ENCODE results near the gene PCED1B.
"Not testable (repeated sequence)": the region's sequence is repeated elsewhere in the genome, so short reads cannot be mapped to it uniquely, and the experiment has no call there.

PCED1B gene

DNA sequence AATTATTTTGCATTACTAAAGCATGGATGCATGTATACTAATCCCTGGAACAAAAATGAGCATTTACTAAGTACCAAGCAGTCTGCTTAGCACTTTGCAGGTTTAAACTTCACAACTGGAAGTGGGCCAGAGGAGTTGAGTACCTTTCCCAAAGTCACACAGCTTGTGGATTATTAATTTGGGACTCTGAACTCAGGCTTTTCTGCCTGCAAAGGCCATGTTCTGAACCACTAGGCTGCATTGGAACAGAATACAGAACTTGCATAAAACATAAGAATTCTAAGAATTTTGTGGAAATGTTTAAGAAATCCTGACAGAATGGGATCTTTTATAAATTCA is 133.2 kb downstream of the PCED1B start:
- no peak for DNase-seq

DNA sequence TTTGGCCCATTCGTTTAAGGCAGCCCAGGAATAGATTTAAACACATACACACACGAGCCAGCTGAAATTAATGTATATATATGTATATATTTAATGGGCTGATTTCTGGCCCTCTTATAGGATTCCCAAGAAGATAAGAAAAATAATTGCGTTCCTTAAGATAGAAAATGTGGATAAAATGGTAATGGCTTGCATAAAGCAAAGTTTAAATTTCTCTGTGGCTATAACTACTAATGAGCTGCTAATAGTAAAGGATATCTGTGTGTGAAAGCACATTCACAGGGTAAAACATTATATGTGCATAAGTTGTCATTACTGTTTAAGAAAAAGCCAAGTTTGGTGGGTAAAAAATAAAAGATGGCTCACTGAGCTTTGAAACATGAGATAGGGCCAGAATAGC is 134.0 kb downstream of the PCED1B start:
- no peak for DNase-seq

DNA sequence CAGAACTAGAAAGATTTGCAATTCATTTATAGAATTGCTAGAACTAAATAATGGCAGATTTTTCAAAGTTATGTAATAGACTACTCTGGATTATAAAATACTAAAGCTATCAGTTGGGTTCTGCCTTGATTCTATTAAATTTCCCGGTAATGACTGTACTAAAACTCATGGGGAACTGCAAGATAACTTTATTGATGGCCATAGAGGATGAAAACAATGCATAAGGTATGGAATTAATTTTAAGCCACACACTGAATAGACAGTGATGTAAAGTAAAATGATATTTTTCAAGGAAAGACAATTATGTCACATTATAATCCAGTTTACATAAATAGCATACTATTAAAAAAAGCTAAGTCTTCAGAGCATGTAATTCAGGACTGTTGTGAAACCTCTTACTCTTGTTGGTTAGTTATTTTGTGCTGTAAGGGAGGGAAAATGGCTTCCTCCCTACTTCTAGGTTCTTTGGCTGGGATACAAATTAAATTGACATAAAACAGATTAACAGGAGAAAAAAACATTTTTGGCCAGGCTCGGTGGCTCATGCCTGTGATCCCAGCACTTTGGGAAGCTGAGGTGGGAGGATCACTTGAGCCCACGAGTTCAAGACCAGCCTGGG is 134.7 kb downstream of the PCED1B start:
- no peak for DNase-seq

DNA sequence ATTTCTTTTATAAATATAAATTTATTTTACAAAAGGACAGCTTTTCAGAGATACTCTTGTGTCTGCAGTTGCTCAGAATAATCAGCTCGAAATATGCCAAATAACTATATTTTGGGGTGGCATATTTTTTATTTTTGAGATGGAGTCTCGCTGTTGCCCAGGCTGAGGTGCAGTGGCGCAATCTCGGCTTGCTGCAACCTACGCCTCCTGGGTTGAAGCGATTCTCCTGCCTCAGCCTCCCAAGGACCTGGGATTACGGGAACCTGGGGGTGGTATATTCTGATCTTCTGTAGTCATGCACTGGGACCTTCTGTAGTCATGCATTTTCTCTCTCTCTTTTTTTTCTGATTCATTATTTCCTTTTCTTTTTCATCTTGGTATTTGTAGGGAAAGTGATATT is 135.3 kb downstream of the PCED1B start:
- DNase-seq, result no peak

DNA sequence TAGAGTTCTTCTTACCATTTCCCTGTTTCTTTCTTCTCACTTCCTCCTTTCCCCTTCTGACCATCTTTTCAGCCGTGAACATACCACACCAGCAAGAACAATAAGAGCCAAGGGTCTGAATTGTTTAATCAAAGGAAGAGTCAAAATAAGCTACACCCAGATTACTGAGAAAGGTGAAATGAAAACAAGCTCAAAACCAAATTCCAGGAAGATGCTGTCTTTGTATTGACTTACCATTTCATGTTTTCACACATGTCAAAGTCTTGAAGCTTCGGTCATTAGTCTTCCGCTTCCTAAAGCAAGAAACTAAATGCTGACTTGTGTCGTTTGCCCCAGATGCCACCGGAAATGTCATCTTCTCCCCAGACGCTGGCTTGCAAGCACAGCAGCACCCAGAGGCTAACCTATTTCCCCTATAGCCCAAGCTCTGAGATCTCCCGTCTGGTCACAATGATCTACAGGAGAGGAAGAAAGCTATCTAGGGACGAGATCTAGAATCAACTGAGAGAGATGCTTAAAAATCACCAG is 136.8 kb downstream of the PCED1B start:
- no peak for DNase-seq

DNA sequence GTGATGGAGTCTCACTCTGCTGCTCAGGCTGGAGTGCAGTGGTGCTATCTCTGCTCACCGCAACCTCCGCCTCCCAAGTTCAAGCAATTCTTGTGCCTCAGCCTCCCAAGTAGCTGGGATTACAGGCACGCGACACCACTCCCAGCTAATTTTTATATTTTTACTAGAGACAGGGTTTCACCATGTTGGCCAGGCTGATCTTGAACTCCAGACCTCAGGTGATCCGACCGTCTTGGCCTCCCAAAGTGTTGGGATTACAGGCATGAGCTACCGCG is 138.1 kb downstream of the PCED1B start:
- not testable (repeated sequence) for DNase-seq

DNA sequence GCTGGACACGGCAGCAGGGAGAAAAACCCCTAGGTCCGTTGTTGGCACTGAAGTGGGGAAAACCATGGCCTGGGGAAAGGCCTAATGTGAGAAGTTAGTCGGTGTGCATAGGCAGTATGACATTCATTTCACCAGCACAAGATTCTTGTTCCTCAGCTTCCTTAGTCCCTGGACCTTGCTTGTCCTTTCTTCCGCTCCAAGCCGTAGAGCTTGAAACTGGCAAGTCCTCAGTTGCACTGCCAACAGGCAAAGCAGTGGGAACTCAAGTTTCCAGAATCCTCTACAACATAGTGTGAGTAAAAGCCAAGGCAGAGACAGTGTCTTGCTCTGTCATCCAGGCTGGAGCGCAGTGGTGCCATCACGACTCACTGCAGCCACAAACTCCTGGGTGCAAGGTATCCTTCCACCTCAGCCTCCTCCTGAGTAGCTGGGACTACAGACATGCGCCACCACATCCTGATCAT is 138.8 kb downstream of the PCED1B start:
- DNase-seq, result no peak

DNA sequence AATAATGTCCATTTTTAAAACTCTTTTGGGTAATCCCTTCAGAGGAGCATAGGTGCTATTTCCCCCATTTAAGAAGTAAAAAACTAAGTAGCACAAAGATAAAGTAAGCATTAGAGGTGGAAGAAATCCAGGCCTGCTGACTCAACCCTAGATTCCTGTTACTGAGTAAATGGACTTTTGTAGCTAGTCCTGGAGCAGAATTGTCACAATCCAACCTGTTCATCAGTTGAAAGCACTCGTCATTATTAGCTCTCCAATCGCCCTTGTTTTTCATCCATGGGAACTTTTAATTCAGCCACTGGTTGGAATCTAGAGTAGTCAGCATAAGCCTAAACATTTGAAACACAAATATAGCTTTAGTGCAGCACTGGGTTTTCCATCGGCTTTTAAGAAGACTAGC is 139.8 kb downstream of the PCED1B start:
- no peak for DNase-seq

DNA sequence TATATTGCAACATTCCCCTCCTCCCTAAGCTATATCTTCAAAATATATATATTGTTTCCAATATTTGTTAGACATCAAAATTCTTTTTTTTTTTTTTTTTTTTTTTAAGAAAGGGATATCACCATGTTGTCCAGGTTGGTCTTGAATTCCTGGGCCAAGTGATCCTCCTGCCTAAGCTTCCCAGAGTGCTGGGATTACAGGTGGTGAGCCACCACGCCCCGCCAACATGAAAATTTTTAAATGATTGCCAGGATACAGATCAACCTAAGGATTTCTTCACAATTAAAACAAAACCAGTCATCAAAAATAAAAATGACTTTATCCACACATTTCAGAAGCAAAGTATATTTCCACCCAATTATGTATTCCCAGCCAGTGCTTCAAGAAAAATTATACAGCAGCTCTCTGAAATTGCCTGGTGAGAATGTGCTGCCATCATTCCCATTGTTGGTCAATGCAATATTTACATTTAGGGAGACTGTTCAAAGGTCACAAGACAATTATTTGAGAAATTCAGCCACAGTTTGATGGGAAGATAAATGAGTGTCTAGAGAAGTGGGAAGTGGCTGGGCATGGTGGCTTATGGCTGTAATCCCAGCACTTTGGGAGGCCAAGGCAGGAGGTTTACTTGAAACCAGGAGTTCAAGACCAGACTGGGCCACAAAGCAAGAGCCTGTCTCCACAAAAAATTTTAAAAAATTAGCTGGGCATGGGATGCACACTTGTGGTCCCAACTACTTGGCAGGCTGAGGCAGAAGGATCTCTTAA is 142.0 kb downstream of the PCED1B start:
- no peak for DNase-seq

DNA sequence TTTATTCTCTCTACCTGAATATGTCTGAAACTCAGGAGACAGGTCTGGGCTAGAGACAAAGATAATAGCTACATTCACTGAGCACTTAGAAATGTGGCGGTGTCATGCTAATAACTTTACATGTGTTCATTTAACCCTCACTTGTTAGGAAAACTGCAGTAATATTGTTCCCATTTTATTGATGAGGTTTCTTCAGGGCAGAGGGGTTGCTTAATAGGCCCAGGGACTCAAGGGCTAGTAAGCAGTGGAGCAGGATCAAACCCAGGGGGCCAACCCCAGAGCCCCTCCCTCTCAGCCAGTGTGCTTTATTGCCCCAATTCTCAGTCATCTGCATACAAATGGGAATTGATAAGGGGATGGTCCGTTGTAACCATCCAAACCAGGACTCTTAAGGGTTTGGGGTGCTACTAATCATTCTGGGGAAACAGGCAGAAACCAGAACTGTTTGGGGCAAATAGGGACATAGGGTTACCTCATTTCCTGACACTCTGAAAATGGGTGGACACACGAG is 143.2 kb downstream of the PCED1B start:
- no peak for DNase-seq

DNA sequence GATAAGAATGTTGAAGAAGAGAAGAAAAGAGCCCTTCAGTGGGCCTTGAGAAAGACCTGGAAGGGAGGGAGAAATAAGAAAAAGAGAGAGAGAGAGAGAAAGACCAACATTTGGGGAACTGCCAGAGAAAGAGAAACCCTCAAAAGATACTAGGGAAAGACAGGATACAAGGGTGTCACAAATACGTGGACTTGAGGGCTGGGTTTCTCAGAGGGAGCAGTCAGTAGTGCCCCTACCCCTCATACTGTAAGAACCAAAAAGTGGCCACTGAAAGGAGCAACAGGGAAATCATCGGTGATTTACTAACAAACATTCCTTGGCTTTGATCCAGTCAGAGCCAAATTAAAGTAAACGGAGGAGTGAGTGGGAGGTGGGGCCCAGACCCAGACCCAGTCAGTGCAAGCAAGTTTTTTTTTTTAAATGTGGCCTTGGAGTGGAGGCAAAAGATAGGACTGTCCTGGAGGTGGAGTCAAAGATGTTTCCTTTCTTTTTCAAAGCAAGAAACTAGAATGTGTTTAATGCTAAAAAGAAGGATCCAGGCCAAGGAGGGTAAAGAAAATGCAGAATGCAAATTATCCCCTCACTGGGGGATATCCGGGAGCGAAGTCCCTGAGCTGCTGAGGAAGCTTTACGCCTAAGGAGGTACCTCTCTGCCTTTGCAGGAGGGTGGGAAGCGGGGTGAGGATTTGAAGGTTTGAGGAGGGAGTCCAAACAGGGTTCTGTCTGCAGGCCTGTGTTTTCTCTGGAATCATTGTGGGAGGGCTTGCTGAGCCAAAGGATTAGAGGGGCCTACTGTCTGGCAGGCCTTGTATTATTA is 143.8 kb downstream of the PCED1B start:
- DNase-seq, result no peak

- no peak for DNase-seq
Observed at GRCh38 chr12:47223848-47224213, 144.4 kb downstream of the PCED1B start.

DNA sequence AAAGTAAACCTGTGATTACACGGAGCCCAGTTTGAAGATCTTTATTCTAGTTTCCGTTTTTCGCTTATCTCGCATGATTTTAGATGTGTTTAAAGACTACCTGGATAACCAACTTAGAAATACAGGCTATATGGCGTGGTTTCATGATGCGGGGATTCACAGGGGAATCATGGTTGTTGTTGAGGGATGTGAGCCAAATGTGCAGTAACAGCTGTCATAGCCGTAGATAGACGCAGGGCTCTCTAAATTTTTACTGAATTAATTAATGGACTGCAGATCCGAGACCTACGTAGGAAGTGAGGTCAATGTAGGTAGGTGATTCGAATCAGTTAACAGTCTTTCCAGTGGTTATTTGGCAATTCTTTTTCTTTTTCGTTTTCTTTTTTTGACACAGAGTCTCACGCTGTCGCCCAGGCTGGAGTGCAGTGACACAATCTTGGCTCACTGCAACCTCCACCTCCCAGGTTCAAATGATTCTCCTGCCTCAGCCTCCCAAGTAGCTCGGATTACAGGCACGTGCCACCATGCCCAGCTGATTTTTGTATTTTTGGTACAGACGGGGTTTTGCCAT is 145.2 kb downstream of the PCED1B start:
- no peak for DNase-seq

- no peak for DNase-seq
Observed at GRCh38 chr12:47225356-47225755, 145.9 kb downstream of the PCED1B start.

- DNase-seq, result no peak
Observed at GRCh38 chr12:47226199-47226598, 146.8 kb downstream of the PCED1B start.

DNA sequence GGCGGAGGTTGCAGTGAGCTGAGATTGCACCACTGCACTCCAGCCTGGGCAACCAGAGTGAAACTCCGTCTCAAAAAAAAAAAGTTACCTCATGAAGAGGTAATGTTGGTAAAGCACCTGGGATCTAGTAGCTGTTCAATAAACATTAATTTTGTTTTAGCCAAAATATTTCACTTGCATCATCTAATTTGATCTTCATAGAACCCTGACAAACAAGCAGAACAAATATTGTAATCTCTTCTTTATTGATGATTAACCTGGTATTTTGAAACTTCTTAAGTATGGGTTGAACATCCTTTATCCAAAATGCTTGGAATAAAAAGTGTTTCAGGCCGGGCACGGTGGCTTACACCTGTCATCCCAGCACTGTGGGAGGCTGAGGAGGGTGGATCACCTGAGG is 149.4 kb downstream of the PCED1B start:
- no peak for DNase-seq

GRCh38 chr12:47231456-47231855 is 152.0 kb downstream of the PCED1B start:
- no peak for DNase-seq

DNA sequence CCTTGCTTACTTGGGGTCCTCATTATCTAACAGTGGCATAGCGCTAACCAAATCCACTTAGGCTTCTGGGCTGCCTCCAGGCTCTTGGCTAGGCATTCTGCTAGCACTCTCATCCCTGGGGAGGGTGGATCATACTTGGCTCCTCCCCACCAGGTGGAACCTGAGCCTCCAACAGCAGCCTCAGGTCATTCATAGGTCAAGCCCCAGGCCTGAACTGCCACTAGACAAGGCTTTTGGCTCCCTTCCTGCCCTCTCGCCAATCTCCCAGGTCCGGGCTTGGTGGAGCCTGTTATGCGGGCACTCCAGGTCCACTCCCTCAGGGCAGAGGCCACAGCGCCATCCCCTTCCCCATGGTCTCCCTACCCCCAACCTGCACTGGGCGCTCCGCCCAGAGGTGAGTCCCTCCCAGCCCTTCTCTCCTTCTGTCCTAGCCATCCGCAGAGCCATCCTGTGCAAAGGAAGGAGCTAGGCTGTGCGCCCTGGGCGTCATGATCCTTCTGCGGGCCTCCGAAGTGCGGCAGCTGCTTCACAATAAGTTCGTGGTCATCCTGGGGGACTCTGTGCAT is 155.2 kb downstream of the PCED1B start:
- no peak for DNase-seq

GRCh38 chr12:47235258-47236040 is 156.0 kb downstream of the PCED1B start:
- DNase-seq, result no peak

DNA sequence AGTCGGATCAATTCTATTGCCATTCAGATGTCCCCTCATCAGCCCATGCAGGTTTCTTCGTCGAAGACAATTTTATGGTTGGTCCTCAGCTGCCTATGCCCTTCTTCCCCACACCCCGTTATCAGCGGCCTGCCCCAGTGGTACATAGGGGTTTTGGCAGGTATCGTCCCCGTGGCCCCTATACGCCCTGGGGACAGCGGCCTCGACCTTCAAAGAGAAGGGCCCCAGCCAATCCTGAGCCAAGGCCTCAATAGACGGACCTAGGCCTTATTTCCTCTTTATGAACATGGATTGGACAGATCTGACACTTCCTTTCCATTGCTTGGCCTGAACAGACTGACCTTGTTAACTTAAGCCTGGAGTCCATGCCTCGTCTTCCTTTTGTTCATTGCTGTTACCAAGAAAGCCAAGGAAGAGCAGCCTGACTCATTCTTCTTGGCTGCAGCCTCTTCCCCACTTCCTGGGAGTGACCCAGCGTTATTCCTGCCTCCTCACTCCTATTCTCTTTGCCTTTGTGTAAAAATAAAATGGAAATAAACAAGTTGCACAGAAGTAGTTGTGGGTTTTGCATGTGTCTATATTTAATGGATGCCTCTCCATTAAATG is 156.8 kb downstream of the PCED1B start:
- DNase-seq, result no peak

GRCh38 chr12:47237751-47238211 is 158.4 kb downstream of the PCED1B start:
- no peak for DNase-seq

DNA sequence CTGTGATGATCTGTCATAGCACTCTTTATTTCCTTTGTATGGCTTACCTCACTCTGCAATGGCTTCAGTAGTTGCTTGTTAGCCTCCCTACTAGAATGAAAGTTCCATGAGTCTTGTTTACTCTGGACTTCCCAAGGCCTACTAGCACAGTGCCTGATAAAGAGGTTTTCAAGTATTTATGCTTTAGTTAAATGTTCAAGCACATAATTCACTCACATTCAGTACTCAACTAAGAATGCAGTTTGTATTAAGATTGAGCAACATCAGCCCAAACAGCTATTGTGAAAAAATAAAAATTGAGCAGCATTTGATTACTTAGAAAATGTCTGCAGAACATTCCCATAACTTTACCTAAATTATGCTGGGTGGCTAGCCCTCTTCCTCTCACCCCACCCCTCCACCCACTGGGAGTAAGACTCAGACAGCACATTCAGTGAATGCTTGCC is 159.3 kb downstream of the PCED1B start:
- no peak for DNase-seq

Data from NCI-H446 (cell line).